HUES48 (cell line): ENCODE measurements around the gene TOR1AIP1.
"Not testable (repeated sequence)": the region's sequence is repeated elsewhere in the genome, so short reads cannot be mapped to it uniquely, and the experiment has no call there.

Experiments
- H3K27ac ChIP-seq: one replicate; pipeline ENCODE4 v1.7.0; 2013; ENCODE audit warnings: low read depth, low read length, inconsistent platforms
- H3K27me3 ChIP-seq: 2 replicates; pipeline ENCODE4 v1.6.1; 2013; ENCODE audit warnings: mild to moderate bottlenecking, low read length; ENCODE audit not compliant: control insufficient read depth, insufficient read depth
- H3K36me3 ChIP-seq: 2 replicates; pipeline ENCODE4 v1.6.1; 2013; ENCODE audit warnings: low read length; ENCODE audit not compliant: control insufficient read depth, insufficient read depth
- H3K4me1 ChIP-seq: 2 replicates; pipeline ENCODE4 v1.6.1; 2013; ENCODE audit warnings: mild to moderate bottlenecking, low read length; ENCODE audit not compliant: control insufficient read depth, insufficient read depth
- H3K4me3 ChIP-seq: 2 replicates; pipeline ENCODE4 v1.5.1; 2013; ENCODE audit warnings: mild to moderate bottlenecking, low read depth, low read length
- H3K9ac ChIP-seq: 2 replicates; pipeline ENCODE4 v1.6.1; 2013; ENCODE audit warnings: mild to moderate bottlenecking, low read depth, low read length, moderate library complexity
- H3K9me3 ChIP-seq: 2 replicates; pipeline ENCODE4 v1.6.1; 2013; ENCODE audit warnings: low read length; ENCODE audit not compliant: control insufficient read depth, insufficient read depth

TOR1AIP1 gene

GRCh38 chr1:179962168-179962567 lies 80.1 kb downstream of the TOR1AIP1 start:
- not testable (repeated sequence) for H3K9ac ChIP-seq, H3K4me3 ChIP-seq, H3K9me3 ChIP-seq, H3K36me3 ChIP-seq, H3K27ac ChIP-seq, H3K27me3 ChIP-seq
- peaks cover 11% of the 10 kb centered on the region for H3K4me1 ChIP-seq

GRCh38 chr1:179966551-179966950 lies 84.5 kb downstream of the TOR1AIP1 start:
- Histone ChIP-seq H3K4me1 (peaks cover 11% of the 10 kb centered on the region), H3K27ac (no peak overlapping the region), H3K9ac (no peak overlapping the region), H3K9me3 (no peaks in the 10 kb centered on the region), H3K36me3 (0 out of 2 replicates have a peak, but pooled peaks cover 5% of the 10 kb centered on the region), H3K4me3 (no peak overlapping the region), H3K27me3 (no peaks in the 10 kb centered on the region)

- H3K27ac ChIP-seq: no peak overlapping the region
- H3K27me3 ChIP-seq: no peaks in the 10 kb centered on the region
- no peak overlapping the region for H3K4me3 ChIP-seq
- H3K9me3 ChIP-seq: no peaks in the 10 kb centered on the region
- H3K4me1 ChIP-seq: peaks cover 11% of the 10 kb centered on the region
- no peak overlapping the region for H3K9ac ChIP-seq
- H3K36me3 ChIP-seq: 0 out of 2 replicates have a peak, but pooled peaks cover 5% of the 10 kb centered on the region
Observed at GRCh38 chr1:179968284-179968993, 86.4 kb downstream of the TOR1AIP1 start.

- H3K27me3 ChIP-seq: no peaks in the 10 kb centered on the region
- no peak overlapping the region for H3K9ac ChIP-seq
- H3K4me1 ChIP-seq: peaks cover 10% of the 10 kb centered on the region
- H3K27ac ChIP-seq: no peak overlapping the region
- no peaks in the 10 kb centered on the region for H3K9me3 ChIP-seq
- H3K4me3 ChIP-seq: no peak overlapping the region
- H3K36me3 ChIP-seq: 0 out of 2 replicates have a peak, but pooled peaks cover 5% of the 10 kb centered on the region
Observed at GRCh38 chr1:179968994-179969919, 87.2 kb downstream of the TOR1AIP1 start.
